Caco-2 (cell line): ENCODE results near the gene POLR1A. TPM values are rescaled to one million over a fixed set of nuclear protein-coding genes. Genes with fewer than 3 reads are reported as not detected.

ENCODE experiments used
- BruUV-seq: library from RNA; stranded (reverse); fragments of 400-500 nt; replicated peaks from 2 replicates; lab custom pipeline; 2021; lab: Mats Ljungman, UMichigan
- CTCF ChIA-PET: fragments of 300-600 bp; sonication (Branson Sonifier 250); formaldehyde crosslinking; loops from one replicate; lab custom pipeline; 2022; ENCODE audit warnings: antibody characterized with exemption; lab: Charles Lee
- POLR2A ChIA-PET: fragments of 300-600 bp; sonication (Branson Sonifier 250); formaldehyde crosslinking; loops from one replicate; lab custom pipeline; 2022; ENCODE audit warnings: antibody characterized with exemption; lab: Charles Lee
- DNase-seq, 2 experiments: peaks; one replicate each; pipeline versions ENCODE4 v3.0.0 to v3.0.0-alpha.2; 2020 to 2022
- H3K27me3 ChIP-seq: replicated peaks from 2 replicates; pipeline ENCODE4 v1.6.0; 2011; ENCODE audit warnings: low read length; ENCODE audit not compliant: control insufficient read depth, insufficient read depth
- H3K36me3 ChIP-seq: 2 replicates; pipeline ENCODE4 v1.5.1; 2011; ENCODE audit warnings: low read length; ENCODE audit not compliant: control insufficient read depth, insufficient read depth
- H3K4me1 ChIP-seq: fragments of 250-450 bp; sonication (Bioruptor Pico); 2 replicates; pipeline ENCODE4 v1.5.1; 2020; ENCODE audit warnings: mild to moderate bottlenecking
- H3K4me3 ChIP-seq: 2 replicates; pipeline ENCODE4 v1.5.1; 2011; ENCODE audit warnings: low read depth, mild to moderate bottlenecking, control low read depth, low read length
- H3K9me3 ChIP-seq: fragments of 250-450 bp; sonication (Bioruptor Pico); 2 replicates; pipeline ENCODE4 v1.5.1; 2020; ENCODE audit warnings: mild to moderate bottlenecking, moderate library complexity
- H3K27ac Mint-ChIP-seq: one replicate; pipeline ENCODE4 v1.8.0; 2022; ENCODE audit warnings: mixed read lengths; ENCODE audit not compliant: unreplicated experiment
- H3K27me3 Mint-ChIP-seq: one replicate; pipeline ENCODE4 v1.8.0; 2022; ENCODE audit warnings: mixed read lengths; ENCODE audit not compliant: insufficient read depth, unreplicated experiment
- H3K36me3 Mint-ChIP-seq: one replicate; pipeline ENCODE4 v1.8.0; 2022; ENCODE audit warnings: mild to moderate bottlenecking, mixed read lengths; ENCODE audit not compliant: insufficient read depth, unreplicated experiment
- H3K4me1 Mint-ChIP-seq: one replicate; pipeline ENCODE4 v1.8.0; 2022; ENCODE audit warnings: low read depth, mixed read lengths; ENCODE audit not compliant: unreplicated experiment
- H3K4me3 Mint-ChIP-seq: one replicate; pipeline ENCODE4 v1.8.0; 2022; ENCODE audit warnings: mild to moderate bottlenecking, moderate library complexity, mixed read lengths; ENCODE audit not compliant: unreplicated experiment
- H3K9me3 Mint-ChIP-seq: one replicate; pipeline ENCODE4 v1.8.0; 2022; ENCODE audit warnings: mixed read lengths; ENCODE audit not compliant: unreplicated experiment
- intact Hi-C: fragments of 100-400 bp; cut with micrococcal nuclease; formaldehyde crosslinking; loops from one replicate; pipeline ENCODE4 v1.10.0; 2022; ENCODE audit not compliant: unreplicated experiment
- total RNA-seq: library from RNA; stranded (reverse); gene quantifications from 2 replicates; pipeline ENCODE4 v1.2.3, GENCODE V29; 2022
- TF ChIP-seq, protein P1 (sequence below), 2 experiments: fragments of 200-600 bp in 1 of 2; IDR thresholded peaks; 1 replicate in 1 of 2; 2 replicates in 1 of 2; pipeline versions ENCODE4 v1.5.1 to v1.8.0; 2011 to 2022; ENCODE audit warnings: antibody characterized with exemption in 1 of 2, control low read depth in 1 of 2, inconsistent platforms in 1 of 2, low read depth in 1 of 2, low read length in 1 of 2, mild to moderate bottlenecking in 1 of 2, moderate library complexity in 1 of 2; ENCODE audit not compliant: insufficient read depth in 1 of 2, severe bottlenecking in 1 of 2, unreplicated experiment in 1 of 2

POLR1A gene
- total RNA-seq, 1 experiment from 2014 or later, result 73.8 TPM

DNA sequence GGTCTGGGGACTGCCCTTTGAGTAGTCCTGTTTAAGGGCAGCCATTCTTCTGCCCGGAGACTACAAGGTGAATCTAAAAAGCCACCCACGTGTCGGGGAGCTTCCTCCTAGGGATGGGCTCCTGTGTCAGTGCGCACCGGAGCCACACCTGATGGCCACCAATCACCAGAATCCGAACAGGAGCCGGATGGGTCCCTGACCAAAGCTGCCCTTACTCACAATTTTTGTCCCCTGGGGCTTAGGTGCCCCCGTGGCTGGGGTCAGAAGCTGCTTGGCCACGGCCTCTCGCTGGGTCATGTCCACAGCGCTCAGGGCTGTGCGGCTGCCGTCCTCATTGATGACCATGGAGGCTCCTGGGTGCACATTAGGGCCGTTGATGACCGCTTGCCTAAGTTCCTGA lies 30.9 kb downstream of the POLR1A start:
- peaks cover 88% of the 10 kb centered on the region for H3K36me3 Mint-ChIP-seq
- H3K4me1 Mint-ChIP-seq, result no peaks in the 10 kb centered on the region
- Histone ChIP-seq H3K36me3 (peaks cover 4% of the 10 kb centered on the region), H3K4me1 (no peaks in the 10 kb centered on the region), H3K9me3 (no peaks in the 10 kb centered on the region), H3K27me3 (no peaks in the 10 kb centered on the region), H3K4me3 (no peak overlapping the region)
- H3K27me3 Mint-ChIP-seq, result no peaks in the 10 kb centered on the region
- no TSS peak for BruUV-seq
- intact Hi-C loops, result loop anchor here (5.0 to 10.0 kb wide), 2 partner anchors 48 to 190 kb away; partner anchors contain the start of gene ST3GAL5
- DNase-seq, result no peak
- ChIA-PET CTCF (no interaction called here), POLR2A (no interaction called here)
- no peaks in the 10 kb centered on the region for H3K9me3 Mint-ChIP-seq
- TF ChIP-seq, protein P1, sequence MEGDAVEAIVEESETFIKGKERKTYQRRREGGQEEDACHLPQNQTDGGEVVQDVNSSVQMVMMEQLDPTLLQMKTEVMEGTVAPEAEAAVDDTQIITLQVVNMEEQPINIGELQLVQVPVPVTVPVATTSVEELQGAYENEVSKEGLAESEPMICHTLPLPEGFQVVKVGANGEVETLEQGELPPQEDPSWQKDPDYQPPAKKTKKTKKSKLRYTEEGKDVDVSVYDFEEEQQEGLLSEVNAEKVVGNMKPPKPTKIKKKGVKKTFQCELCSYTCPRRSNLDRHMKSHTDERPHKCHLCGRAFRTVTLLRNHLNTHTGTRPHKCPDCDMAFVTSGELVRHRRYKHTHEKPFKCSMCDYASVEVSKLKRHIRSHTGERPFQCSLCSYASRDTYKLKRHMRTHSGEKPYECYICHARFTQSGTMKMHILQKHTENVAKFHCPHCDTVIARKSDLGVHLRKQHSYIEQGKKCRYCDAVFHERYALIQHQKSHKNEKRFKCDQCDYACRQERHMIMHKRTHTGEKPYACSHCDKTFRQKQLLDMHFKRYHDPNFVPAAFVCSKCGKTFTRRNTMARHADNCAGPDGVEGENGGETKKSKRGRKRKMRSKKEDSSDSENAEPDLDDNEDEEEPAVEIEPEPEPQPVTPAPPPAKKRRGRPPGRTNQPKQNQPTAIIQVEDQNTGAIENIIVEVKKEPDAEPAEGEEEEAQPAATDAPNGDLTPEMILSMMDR (IDR thresholded peaks at IDR 0.05; ENCODE audit: insufficient read depth in 1 of 2, low read depth in 1 of 2, low read length in 1 of 2, severe bottlenecking in 1 of 2, unreplicated experiment in 1 of 2), result no peak
- H3K4me3 Mint-ChIP-seq, result no peak overlapping the region
- H3K27ac Mint-ChIP-seq, result no peak overlapping the region

DNA sequence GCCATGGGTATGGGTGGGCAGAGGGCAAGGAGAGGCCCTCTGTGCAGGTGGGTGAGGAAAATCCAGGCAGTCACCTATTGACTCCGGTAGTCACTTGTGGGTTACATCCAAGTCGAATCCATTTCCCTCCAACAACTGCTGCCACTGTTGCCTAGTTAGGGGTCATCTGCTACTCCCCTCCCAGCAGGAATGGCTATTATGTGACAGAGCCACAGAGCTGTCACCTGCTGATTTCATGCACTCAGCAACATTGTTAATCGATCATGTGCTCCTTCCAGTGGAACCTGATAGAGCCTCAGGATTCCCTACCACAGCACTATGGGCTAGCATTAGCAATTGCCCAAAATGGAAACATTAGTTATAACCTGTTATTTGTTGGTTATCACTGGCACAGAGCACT lies 31.4 kb downstream of the POLR1A start:
- CTCF ChIA-PET, result no interaction called here
- DNase-seq, result no peak
- Histone ChIP-seq H3K36me3 (peaks cover 4% of the 10 kb centered on the region), H3K9me3 (no peaks in the 10 kb centered on the region), H3K4me3 (no peak overlapping the region), H3K27me3 (no peaks in the 10 kb centered on the region), H3K4me1 (no peaks in the 10 kb centered on the region)
- intact Hi-C loops, result loop anchor here (10.0 kb wide), 1 partner anchor 189 kb away; the partner anchor contains the start of gene ST3GAL5
- Mint-ChIP-seq H3K4me1 (no peaks in the 10 kb centered on the region), H3K4me3 (no peak overlapping the region), H3K27ac (no peak overlapping the region), H3K9me3 (no peaks in the 10 kb centered on the region), H3K36me3 (peaks cover 88% of the 10 kb centered on the region), H3K27me3 (no peaks in the 10 kb centered on the region)
- POLR2A ChIA-PET, result no interaction called here
- no TSS peak for BruUV-seq
- TF ChIP-seq, protein P1 (IDR thresholded peaks at IDR 0.05; ENCODE audit: insufficient read depth in 1 of 2, low read depth in 1 of 2, low read length in 1 of 2, severe bottlenecking in 1 of 2, unreplicated experiment in 1 of 2), result no peak

DNA sequence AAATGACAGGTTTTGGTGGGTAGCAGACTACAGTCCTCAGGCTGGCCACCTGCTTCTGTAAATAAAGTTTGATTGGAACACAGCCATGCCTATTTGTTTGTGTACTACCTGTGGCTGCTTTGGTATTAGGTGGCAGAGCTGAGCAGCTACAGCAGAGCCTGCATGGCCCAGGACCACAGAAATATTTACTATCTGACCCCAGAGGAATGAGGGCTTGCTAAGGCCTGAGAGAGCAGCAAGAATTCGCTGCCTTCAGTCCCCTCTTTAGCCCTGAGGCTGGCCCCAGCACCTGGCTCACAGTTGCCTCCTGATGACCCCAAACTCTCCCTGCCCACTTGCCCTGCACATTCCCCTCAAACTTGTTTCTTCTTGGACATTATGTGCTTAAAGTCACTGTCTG lies 32.5 kb downstream of the POLR1A start:
- ChIA-PET CTCF (no interaction called here), POLR2A (no interaction called here)
- H3K36me3 Mint-ChIP-seq, result peaks cover 87% of the 10 kb centered on the region
- H3K27me3 Mint-ChIP-seq, result no peaks in the 10 kb centered on the region
- Histone ChIP-seq H3K4me1 (no peaks in the 10 kb centered on the region), H3K27me3 (no peaks in the 10 kb centered on the region), H3K9me3 (no peaks in the 10 kb centered on the region), H3K36me3 (peaks cover 1% of the 10 kb centered on the region; the same call in 1 of the 2 replicates), H3K4me3 (no peak overlapping the region)
- no peak overlapping the region for H3K4me3 Mint-ChIP-seq
- no peak for DNase-seq
- H3K9me3 Mint-ChIP-seq, result no peaks in the 10 kb centered on the region
- intact Hi-C loops, result loop anchor here (10.0 kb wide), 1 partner anchor 188 kb away; the partner anchor contains the start of gene ST3GAL5
- no peak overlapping the region for H3K27ac Mint-ChIP-seq
- H3K4me1 Mint-ChIP-seq, result no peaks in the 10 kb centered on the region
- TF ChIP-seq, protein P1 (IDR thresholded peaks at IDR 0.05; ENCODE audit: insufficient read depth in 1 of 2, low read depth in 1 of 2, low read length in 1 of 2, severe bottlenecking in 1 of 2, unreplicated experiment in 1 of 2), result no peak
- no TSS peak for BruUV-seq
